Measurements from ENCODE around the gene GPX3.

GPX3 gene

DNA sequence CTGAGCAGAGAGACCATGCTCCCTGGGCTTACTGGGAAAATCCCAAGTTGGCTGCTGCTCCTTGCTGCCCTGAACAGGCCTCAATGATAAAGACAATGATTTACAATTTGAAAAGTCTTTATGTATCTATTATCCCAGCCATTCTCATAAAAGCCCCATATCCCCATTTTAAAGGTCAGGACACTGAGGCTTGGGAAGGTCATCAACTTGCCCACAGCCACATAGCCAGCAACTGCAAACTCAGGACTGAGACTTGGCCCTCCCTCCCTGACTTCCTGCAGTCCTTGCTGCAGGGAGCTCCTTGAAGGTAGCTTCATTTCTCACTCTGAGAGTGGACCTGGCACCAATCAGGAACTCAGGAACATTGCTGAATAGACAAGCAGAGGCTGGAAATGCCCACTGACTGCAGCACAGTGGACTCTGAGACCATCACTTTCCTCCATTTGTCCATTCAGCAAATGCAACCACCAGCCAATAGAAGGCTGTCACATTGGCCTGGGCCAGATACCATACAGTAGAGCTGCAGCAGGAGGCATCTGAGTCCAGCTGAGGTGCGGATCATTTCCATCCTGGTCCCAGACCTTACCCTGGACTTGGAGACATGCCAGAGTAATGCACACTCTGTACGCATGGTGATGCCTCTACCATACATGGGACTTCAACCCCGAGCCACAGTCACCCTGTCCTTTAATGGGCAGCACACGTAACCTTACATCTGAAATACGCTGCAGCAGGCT is 42.2 kb downstream of the GPX3 start:
- no peak overlapping the region for H3K4me3 ChIP-seq (replicated peaks; ENCODE audit: low read depth, low read length)
- DNase-seq (ENCODE audit: low read depth) = no peak

DNA sequence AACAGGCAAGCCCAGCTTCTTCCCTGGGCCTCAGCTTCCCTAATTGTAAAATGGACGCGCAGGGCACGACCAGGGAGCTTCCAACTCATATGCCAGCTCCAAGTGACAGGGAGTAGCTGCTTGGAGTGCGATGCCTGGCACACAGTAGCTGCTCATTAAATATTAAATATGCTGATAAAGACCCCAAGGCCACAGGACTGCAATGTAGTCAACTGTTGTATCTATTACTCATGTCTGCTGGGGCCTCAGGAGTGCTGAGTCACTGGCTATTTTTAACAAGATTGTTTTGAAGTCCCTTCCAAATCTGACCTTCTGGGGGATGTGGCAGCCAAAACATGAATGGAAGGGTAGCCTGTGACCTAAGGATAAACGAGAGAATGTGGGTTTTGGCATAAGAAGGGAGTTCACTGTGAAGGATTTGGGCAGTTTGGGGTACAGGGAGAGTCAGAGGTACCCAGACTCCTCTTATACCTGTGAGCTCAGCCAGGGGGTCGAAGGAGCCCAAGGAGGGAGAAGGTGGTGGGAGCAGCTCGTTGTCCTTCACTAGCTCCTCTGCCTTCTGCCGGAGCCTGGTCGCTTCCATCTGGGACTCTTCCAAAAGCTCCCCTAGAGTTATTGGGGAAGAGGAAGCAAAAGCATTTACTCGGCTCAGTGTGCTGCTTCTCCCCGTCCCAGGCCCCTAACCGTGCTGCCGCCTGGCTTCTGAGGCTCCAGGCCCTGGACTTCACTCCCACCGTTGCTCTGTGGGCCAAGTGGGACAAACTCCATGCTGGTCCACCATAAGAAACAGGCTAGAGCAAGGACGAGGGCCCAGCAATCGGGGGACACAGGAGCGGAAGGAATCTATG is 43.0 kb downstream of the GPX3 start:
- H3K4me3 ChIP-seq (replicated peaks; ENCODE audit: low read depth, low read length) = no peak overlapping the region
- peak; percentile 79 for DNase-seq (ENCODE audit: low read depth)

More for the DNA sequence above, 42.2 kb downstream of the GPX3 start:
- TF ChIP-seq, protein P1, sequence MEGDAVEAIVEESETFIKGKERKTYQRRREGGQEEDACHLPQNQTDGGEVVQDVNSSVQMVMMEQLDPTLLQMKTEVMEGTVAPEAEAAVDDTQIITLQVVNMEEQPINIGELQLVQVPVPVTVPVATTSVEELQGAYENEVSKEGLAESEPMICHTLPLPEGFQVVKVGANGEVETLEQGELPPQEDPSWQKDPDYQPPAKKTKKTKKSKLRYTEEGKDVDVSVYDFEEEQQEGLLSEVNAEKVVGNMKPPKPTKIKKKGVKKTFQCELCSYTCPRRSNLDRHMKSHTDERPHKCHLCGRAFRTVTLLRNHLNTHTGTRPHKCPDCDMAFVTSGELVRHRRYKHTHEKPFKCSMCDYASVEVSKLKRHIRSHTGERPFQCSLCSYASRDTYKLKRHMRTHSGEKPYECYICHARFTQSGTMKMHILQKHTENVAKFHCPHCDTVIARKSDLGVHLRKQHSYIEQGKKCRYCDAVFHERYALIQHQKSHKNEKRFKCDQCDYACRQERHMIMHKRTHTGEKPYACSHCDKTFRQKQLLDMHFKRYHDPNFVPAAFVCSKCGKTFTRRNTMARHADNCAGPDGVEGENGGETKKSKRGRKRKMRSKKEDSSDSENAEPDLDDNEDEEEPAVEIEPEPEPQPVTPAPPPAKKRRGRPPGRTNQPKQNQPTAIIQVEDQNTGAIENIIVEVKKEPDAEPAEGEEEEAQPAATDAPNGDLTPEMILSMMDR (IDR thresholded peaks at IDR 0.05; ENCODE audit: low read length, missing control alignments) = no peak

DNA sequence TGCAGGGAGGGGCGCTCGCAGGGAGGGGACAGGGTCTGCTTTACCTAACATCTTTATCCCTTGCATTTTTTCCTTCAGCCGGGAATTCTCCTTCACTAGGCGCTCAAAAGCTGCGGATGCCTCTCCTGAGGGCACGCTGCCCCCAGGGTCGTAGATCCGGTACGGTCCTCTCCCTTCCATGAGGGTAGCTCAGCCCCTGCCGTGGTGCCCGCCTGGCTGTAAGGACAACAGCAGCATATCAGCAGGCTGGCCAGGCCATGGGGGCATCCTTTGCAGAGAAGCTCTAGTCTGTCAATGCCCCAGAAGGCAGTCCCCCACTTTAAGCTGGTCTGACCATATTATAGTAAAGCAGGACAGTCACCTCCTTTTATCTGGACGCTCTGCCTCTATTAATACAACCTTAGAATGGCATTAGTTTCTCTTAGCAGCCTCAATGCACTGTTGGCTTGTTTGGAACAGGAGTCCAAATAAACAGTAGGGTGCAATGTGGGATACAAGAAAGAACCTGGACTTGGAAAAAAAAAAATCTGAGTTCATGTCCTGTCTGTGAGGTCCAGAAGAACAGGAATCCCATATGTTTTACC is 44.6 kb downstream of the GPX3 start:
- DNase-seq (ENCODE audit: low read depth) = no peak
- TF ChIP-seq, protein P1 (IDR thresholded peaks at IDR 0.05; ENCODE audit: low read length, missing control alignments) = no peak
- no peak overlapping the region for H3K4me3 ChIP-seq (replicated peaks; ENCODE audit: low read depth, low read length)

More for the DNA sequence above, 43.0 kb downstream of the GPX3 start:
- TF ChIP-seq, protein P1 (IDR thresholded peaks at IDR 0.05; ENCODE audit: low read length, missing control alignments) = no peak

DNA sequence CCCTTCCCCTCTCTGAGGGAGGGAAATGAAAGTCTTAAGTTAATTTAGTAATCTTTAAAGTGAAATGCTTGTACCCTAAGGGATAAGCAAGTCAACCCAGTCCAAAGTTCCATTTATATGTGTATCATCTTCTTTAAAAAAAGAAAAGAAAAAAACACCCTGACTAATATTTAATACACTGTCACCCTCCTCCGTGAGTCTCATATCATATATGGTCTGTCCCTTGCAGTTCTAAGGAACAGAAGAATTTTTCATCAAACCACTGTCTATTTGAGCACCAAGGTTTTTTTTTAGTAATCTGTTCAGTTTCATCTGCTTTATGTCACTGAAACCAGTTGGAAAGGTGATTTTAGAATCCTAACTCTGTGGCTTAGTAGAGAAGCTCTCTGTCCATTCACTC is 45.2 kb downstream of the GPX3 start:
- TF ChIP-seq, protein P1 (IDR thresholded peaks at IDR 0.05; ENCODE audit: low read length, missing control alignments) = no peak
- DNase-seq (ENCODE audit: low read depth) = no peak
- H3K4me3 ChIP-seq (replicated peaks; ENCODE audit: low read depth, low read length) = no peak overlapping the region

DNA sequence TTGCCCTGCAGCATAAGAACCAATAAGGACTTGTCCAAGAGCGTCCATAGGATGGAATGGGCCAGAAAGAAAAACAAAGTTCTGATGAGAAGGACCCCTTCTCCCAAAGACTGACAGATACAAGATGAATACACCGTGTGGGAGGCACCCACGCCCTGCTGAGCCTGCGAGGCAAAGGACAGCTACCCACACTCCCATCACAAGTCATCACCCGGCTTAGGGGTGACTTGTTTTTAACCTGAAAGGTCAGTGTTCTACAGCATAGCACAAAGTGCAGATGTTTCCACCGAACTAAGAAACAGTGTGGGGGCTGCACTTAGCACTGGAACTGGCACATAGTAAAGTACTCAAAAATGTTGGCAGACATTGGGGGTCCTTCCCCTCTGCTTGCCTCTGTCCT is 46.5 kb downstream of the GPX3 start:
- TF ChIP-seq, protein P1 (IDR thresholded peaks at IDR 0.05; ENCODE audit: low read length, missing control alignments) = no peak
- DNase-seq (ENCODE audit: low read depth) = no peak
- H3K4me3 ChIP-seq (replicated peaks; ENCODE audit: low read depth, low read length) = no peak overlapping the region

DNA sequence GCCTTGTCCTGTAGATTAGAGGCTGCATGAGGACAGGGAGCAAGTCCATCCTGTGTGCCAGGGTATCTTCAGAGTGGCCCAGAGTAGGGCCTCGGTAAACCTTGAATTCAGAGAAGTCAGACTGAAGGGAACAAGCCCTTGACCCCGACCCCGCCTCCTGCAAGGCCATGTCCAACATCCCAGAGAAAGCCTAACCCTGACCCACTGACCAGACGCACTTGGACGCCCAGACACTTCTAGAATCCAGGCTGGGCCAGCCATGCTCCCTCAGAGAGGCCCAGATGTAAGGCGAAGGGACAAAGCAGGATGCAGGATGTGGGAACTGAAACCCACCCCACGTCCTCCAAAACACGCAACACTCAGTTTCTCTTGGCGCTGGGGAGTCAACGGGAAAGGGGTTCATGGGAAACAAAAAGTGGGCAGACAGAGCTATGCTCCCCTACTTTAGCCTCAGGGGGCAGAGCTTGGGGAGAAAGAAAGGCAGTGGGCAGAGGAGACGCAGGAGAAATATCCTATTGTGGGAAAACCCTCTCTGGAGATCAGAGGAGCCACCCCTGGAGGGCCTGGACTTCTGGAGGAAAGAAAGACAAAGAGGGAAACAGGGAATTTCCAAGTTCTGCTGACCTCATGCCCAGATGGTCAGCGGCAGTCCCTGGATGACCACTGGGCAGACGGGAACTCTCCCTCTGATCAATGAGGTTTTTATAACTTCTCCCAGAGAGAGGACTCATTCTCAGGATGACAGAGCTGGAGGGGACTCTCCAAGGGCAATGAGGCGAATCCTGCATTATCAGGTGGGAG is 47.4 kb downstream of the GPX3 start:
- TF ChIP-seq, protein P1 (IDR thresholded peaks at IDR 0.05; ENCODE audit: low read length, missing control alignments) = no peak

More for the DNA sequence above, 47.4 kb downstream of the GPX3 start:
- no peak overlapping the region for H3K4me3 ChIP-seq (replicated peaks; ENCODE audit: low read depth, low read length)
- DNase-seq (ENCODE audit: low read depth) = no peak

All from fibroblast of pulmonary artery (primary cell).